Immature natural killer cell (primary cell): ENCODE measurements around the gene SEC31A. TPM values are rescaled to one million over a fixed set of nuclear protein-coding genes. Genes with fewer than 3 reads are reported as not detected.
"Not testable (repeated sequence)": the region's sequence is repeated elsewhere in the genome, so short reads cannot be mapped to it uniquely, and the experiment has no call there.

Experiments used
- DNase-seq, 3 donors: peaks; one replicate each; pipeline ENCODE4 v3.0.0; 2022; ENCODE audit warnings: mixed read lengths in 1 of 3
- H3K27ac Mint-ChIP-seq, 6 donors: one replicate each; pipeline ENCODE4 v1.8.0; 2020; ENCODE audit warnings: mixed read lengths in 6 of 6, mild to moderate bottlenecking in 5 of 6, inconsistent platforms in 4 of 6, moderate library complexity in 3 of 6
- H3K27me3 Mint-ChIP-seq, 3 donors: one replicate each; pipeline ENCODE4 v1.8.0; 2020 to 2021; ENCODE audit warnings: low read depth in 3 of 3, mild to moderate bottlenecking in 3 of 3, mixed read lengths in 3 of 3, moderate library complexity in 3 of 3, inconsistent platforms in 1 of 3
- H3K36me3 Mint-ChIP-seq, 3 donors: one replicate each; pipeline ENCODE4 v1.8.0; 2020; ENCODE audit warnings: mixed read lengths in 3 of 3, inconsistent platforms in 2 of 3, mild to moderate bottlenecking in 2 of 3
- H3K4me1 Mint-ChIP-seq, 2 donors: one replicate each; pipeline ENCODE4 v1.8.0; 2020; ENCODE audit warnings: inconsistent platforms in 2 of 2, mild to moderate bottlenecking in 2 of 2, mixed read lengths in 2 of 2, moderate library complexity in 1 of 2
- H3K4me3 Mint-ChIP-seq, 5 donors: one replicate each; pipeline ENCODE4 v1.8.0; 2020; ENCODE audit warnings: mild to moderate bottlenecking in 5 of 5, mixed read lengths in 5 of 5, inconsistent platforms in 3 of 5, moderate library complexity in 3 of 5
- H3K9me3 Mint-ChIP-seq, 6 donors: one replicate each; pipeline ENCODE4 v1.8.0; 2020; ENCODE audit warnings: mild to moderate bottlenecking in 6 of 6, mixed read lengths in 6 of 6, inconsistent platforms in 4 of 6, moderate library complexity in 3 of 6
- polyA plus RNA-seq, 3 donors: library from polyadenylated mRNA; unstranded; fragments of 300-500 nt; fragmentation: Illumina TruSeq; gene quantifications; one replicate each; pipeline ENCODE4 v1.2.3, GENCODE V29; 2021

The SEC31A gene, protein sequence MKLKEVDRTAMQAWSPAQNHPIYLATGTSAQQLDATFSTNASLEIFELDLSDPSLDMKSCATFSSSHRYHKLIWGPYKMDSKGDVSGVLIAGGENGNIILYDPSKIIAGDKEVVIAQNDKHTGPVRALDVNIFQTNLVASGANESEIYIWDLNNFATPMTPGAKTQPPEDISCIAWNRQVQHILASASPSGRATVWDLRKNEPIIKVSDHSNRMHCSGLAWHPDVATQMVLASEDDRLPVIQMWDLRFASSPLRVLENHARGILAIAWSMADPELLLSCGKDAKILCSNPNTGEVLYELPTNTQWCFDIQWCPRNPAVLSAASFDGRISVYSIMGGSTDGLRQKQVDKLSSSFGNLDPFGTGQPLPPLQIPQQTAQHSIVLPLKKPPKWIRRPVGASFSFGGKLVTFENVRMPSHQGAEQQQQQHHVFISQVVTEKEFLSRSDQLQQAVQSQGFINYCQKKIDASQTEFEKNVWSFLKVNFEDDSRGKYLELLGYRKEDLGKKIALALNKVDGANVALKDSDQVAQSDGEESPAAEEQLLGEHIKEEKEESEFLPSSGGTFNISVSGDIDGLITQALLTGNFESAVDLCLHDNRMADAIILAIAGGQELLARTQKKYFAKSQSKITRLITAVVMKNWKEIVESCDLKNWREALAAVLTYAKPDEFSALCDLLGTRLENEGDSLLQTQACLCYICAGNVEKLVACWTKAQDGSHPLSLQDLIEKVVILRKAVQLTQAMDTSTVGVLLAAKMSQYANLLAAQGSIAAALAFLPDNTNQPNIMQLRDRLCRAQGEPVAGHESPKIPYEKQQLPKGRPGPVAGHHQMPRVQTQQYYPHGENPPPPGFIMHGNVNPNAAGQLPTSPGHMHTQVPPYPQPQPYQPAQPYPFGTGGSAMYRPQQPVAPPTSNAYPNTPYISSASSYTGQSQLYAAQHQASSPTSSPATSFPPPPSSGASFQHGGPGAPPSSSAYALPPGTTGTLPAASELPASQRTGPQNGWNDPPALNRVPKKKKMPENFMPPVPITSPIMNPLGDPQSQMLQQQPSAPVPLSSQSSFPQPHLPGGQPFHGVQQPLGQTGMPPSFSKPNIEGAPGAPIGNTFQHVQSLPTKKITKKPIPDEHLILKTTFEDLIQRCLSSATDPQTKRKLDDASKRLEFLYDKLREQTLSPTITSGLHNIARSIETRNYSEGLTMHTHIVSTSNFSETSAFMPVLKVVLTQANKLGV
- 100 to 1,000 TPM; 109 to 150 (median 147) TPM for polyA plus RNA-seq

DNA sequence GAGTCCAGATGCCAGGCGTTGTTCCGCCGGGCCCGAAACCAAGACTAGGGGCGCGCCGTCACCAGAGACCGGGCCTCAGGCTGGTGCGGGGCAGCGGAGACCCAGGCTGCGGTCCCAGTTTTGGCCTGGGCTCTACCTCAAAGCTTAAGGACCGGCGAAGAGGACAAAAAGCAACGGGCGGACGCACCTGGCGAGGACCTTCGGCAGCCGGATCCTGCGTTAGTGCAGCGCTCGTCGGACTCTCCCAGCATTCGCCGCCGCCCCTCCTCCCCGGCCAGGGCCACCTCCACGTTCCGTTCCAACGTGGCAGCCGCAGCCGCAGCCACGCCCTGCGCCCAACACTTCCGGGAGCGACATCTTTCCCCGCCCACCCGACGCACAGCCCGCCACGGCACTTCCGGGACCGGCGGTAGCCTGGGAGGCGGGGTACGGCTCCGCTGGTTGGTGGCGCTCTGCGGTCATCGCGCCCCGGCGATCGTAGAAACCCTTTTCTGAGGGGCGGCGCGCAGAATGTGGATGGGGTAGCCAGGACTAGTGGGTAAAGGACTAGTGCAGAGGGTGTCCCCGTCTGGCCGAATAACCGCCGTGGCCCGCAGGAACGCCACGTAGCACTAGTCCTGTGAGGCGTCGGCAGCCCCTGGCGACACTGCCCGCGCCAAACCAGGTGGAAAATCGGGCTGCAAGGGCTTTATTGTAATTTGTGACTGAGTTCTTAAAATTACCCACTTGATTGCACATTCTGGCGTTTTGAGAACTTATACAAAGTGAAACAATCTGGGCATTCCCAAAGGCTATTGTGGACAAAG, at the start of gene SEC31A:
Gene SEC31A, minus strand, starts transcription at position 253 of the 806 bp plus-strand sequence. CDS start 9,217 bp downstream, outside the sequence.
- peak within 1 kb of the TSS; percentile 95 to 98 (median 96) for H3K4me3 Mint-ChIP-seq
- H3K4me1 Mint-ChIP-seq: peaks cover 32 to 66% of the 10 kb centered on the region in 2 donors
- peaks cover 6 to 14% (median 11%) of the 10 kb centered on the region in 3 donors for H3K36me3 Mint-ChIP-seq
- H3K9me3 Mint-ChIP-seq: no peaks in the 10 kb centered on the region
- peak; percentile 97 to 98 (median 98) for DNase-seq
- H3K27me3 Mint-ChIP-seq: peaks cover 16 to 22% (median 19%) of the 10 kb centered on the region in 3 donors
- peak within 1 kb of the TSS; percentile 98 to 99 (median 99) for H3K27ac Mint-ChIP-seq

- no peaks in the 10 kb centered on the region for H3K9me3 Mint-ChIP-seq
- no peak overlapping the region for H3K27ac Mint-ChIP-seq
- H3K36me3 Mint-ChIP-seq: peaks cover 4 to 41% (median 25%) of the 10 kb centered on the region in 3 donors
- no peak overlapping the region for H3K4me3 Mint-ChIP-seq
- H3K27me3 Mint-ChIP-seq: peaks cover 0 to 4% (median 0%) of the 10 kb centered on the region in 3 donors
- no peak for DNase-seq
- H3K4me1 Mint-ChIP-seq: no peaks in the 10 kb centered on the region
Measured at GRCh38 chr4:82939414-82939813, 48.5 kb upstream of the SEC31A start.

GRCh38 chr4:82934441-82934840, 43.5 kb upstream of the SEC31A start:
- no peak for DNase-seq
- Mint-ChIP-seq H3K4me3 (no peak overlapping the region), H3K36me3 (peaks cover 7 to 40% (median 30%) of the 10 kb centered on the region in 3 donors), H3K4me1 (no peaks in the 10 kb centered on the region), H3K27ac (no peak overlapping the region), H3K9me3 (no peaks in the 10 kb centered on the region), H3K27me3 (no peaks in the 10 kb centered on the region)

DNA sequence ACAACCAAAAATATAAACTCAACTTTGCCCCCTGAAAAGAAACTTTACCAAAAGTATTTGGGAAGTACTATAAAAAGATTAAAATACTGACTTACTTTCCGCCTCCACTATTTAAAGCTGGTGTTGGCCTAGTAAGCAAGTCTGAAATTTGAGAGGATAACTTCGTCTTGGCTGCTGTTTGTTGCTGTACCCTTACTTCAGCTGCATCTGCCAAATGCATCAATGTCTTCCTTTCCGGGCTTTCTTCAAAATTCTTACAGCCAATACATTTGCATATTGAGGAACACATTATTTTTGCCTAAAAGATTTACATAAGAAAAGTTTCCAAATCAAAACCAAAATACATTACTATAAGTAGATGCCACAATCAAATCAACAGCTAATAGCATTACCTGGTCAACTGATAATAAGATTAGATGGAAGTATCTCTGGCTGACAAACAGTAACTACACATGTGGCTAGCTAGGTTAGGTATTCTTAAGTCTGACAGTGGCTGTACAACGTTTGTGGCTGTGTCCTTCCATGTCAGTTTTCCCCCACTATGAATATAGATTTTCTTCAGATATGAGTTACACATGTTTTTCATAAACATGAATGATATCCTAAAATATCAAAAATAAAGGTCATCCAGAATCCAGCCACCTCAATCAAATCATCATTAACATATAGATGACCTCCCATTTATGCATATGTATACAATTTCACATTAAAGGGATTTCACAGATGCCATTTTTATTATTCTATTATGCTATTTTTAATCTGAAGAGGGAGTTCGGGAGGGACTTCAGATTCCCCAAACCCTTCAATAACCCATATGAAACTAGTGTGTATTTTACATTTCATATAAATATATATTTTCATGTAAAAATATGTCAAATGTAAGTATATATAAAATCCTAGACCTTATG, 40.1 kb upstream of the SEC31A start:
- H3K4me3 Mint-ChIP-seq: no peak overlapping the region
- H3K36me3 Mint-ChIP-seq: peaks cover 10 to 32% (median 23%) of the 10 kb centered on the region in 3 donors
- H3K9me3 Mint-ChIP-seq: no peaks in the 10 kb centered on the region
- no peaks in the 10 kb centered on the region for H3K4me1 Mint-ChIP-seq
- H3K27ac Mint-ChIP-seq: peak overlapping the region in 1 of 6 donors; percentile 46
- no peak for DNase-seq
- H3K27me3 Mint-ChIP-seq: no peaks in the 10 kb centered on the region

DNA sequence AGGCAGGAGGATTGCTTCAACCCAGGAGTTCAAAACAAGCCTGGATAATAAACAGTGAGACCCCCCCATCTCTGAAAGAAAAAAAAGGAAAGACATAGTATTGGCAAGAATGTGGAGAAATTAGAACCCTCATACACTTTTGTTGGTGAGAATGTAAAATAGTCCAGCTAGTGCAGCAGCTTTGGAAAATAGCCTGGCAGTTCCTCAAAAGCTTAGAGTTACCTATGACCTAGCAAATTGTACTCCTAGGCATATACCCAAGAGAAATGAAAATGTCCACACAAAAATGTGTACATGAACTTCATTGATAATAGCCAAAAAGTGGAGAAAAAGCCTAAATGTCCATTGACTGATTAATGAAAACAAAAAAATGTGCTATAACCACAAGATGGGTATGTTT, 30.8 kb upstream of the SEC31A start:
- Mint-ChIP-seq H3K27ac (no peak overlapping the region), H3K4me3 (no peak overlapping the region), H3K9me3 (no peaks in the 10 kb centered on the region), H3K27me3 (no peaks in the 10 kb centered on the region), H3K36me3 (peaks cover 0 to 4% (median 3%) of the 10 kb centered on the region in 3 donors), H3K4me1 (no peaks in the 10 kb centered on the region)
- DNase-seq: no peak

DNA sequence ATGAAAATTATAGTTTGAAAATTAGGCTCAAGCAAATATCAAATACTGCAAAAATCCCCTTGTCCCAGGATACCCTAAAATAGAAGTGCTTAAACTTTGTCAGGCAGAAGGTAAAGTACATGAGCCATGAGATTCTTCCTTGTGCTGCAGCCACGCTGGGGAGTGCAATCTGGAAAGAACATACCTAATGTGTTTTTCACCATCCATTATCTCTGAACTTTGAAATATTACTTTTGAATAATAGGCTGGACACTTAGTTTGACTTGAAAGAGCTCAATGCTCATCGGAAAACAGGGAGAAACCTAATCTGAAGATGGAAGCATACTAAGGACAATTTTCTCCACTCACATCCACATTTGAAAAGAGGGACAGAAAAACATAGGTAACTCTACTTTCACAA, 28.4 kb upstream of the SEC31A start:
- no peaks in the 10 kb centered on the region for H3K27me3 Mint-ChIP-seq
- no peaks in the 10 kb centered on the region for H3K9me3 Mint-ChIP-seq
- no peaks in the 10 kb centered on the region for H3K4me1 Mint-ChIP-seq
- H3K27ac Mint-ChIP-seq: no peak overlapping the region
- peaks cover 0 to 4% (median 3%) of the 10 kb centered on the region in 3 donors for H3K36me3 Mint-ChIP-seq
- no peak for DNase-seq
- H3K4me3 Mint-ChIP-seq: no peak overlapping the region

GRCh38 chr4:82918091-82918490, 27.1 kb upstream of the SEC31A start:
- no peak for DNase-seq
- no peaks in the 10 kb centered on the region for H3K27me3 Mint-ChIP-seq
- H3K9me3 Mint-ChIP-seq: no peaks in the 10 kb centered on the region

DNA sequence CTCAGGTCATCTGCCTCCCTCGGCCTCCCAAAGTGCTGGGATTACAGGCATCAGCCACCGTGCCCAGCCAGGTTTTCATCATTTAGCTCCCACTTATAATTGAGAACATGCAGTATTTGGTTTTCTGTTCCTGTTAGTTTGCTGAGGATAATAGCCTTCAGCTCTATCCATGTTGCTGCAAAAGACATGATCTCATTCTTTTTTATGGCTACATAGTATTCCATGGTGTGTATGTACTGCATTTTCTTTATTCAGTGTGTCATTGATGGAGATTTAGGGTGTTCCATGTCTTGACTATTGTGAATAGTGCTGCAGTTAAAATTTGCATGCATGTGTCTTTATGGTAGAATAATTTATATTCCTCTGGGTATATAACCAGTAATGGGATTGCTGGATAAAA, 23.0 kb upstream of the SEC31A start:
- not testable (repeated sequence) for H3K27me3 Mint-ChIP-seq, DNase-seq, H3K4me1 Mint-ChIP-seq, H3K27ac Mint-ChIP-seq, H3K4me3 Mint-ChIP-seq, H3K9me3 Mint-ChIP-seq
- peaks cover 4 to 12% (median 6%) of the 10 kb centered on the region in 3 donors for H3K36me3 Mint-ChIP-seq

More at GRCh38 chr4:82918091-82918490, 27.1 kb upstream of the SEC31A start:
- H3K4me1 Mint-ChIP-seq: no peaks in the 10 kb centered on the region
- H3K4me3 Mint-ChIP-seq: no peak overlapping the region
- peaks cover 0 to 4% (median 3%) of the 10 kb centered on the region in 3 donors for H3K36me3 Mint-ChIP-seq
- peak overlapping the region in 1 of 6 donors; percentile 40 for H3K27ac Mint-ChIP-seq

GRCh38 chr4:82913305-82913704, 22.4 kb upstream of the SEC31A start:
- DNase-seq: no peak
- H3K4me3 Mint-ChIP-seq: no peak overlapping the region
- peaks cover 0 to 4% (median 0%) of the 10 kb centered on the region in 3 donors for H3K27me3 Mint-ChIP-seq
- no peak overlapping the region for H3K27ac Mint-ChIP-seq
- H3K4me1 Mint-ChIP-seq: no peaks in the 10 kb centered on the region
- peaks cover 4 to 12% (median 6%) of the 10 kb centered on the region in 3 donors for H3K36me3 Mint-ChIP-seq
- no peaks in the 10 kb centered on the region for H3K9me3 Mint-ChIP-seq

DNA sequence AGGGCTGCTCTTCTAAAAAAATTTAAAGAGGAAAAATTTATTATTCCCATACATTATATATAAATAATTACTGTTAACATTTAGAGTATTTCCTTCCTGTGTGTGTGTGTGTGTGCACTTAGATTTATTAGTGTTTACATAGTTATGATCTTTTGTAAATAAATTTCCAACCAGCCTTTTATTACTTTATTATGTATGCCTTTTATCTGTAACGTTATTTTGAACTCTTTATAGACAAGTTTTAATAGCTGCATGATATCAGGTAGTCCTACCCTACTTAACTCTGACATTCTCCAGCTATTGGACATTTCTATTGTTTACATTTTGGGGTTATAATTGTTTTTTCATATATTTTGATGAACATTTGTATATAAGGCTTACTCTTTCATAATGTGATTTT, 18.4 kb upstream of the SEC31A start:
- peak overlapping the region in 1 of 6 donors; percentile 39 for H3K27ac Mint-ChIP-seq
- peaks cover 7 to 14% (median 11%) of the 10 kb centered on the region in 3 donors for H3K36me3 Mint-ChIP-seq
- peaks cover 7 to 15% of the 10 kb centered on the region in 2 donors for H3K4me1 Mint-ChIP-seq
- DNase-seq: no peak
- H3K27me3 Mint-ChIP-seq: peaks cover 0 to 4% (median 4%) of the 10 kb centered on the region in 3 donors
- no peak overlapping the region for H3K4me3 Mint-ChIP-seq
- no peaks in the 10 kb centered on the region for H3K9me3 Mint-ChIP-seq

DNA sequence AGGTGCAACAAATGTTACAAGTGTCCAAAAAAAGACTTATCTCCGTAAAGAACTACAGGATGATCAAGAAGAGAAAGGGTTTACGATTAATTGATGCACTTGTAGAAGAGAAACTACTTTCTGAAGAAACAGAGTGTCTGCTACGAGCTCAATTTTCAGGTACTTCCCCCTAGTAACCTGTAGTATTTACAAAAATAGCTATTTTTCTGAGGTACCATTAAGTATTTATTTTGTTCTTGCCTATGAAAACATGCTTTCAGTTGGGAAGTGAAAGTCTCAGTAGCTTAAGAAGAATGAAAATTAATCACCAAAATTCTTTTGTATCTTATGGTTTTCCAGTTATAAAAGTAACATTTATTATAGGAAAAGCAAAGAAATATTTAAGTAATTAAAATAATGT, 15.5 kb upstream of the SEC31A start:
- no peak for DNase-seq
- Mint-ChIP-seq H3K4me1 (peaks cover 7 to 16% of the 10 kb centered on the region in 2 donors), H3K36me3 (peaks cover 7 to 14% (median 11%) of the 10 kb centered on the region in 3 donors), H3K4me3 (no peak overlapping the region), H3K27me3 (peaks cover 0 to 4% (median 4%) of the 10 kb centered on the region in 3 donors), H3K27ac (no peak overlapping the region), H3K9me3 (no peaks in the 10 kb centered on the region)

- Mint-ChIP-seq H3K36me3 (peaks cover 3 to 10% (median 4%) of the 10 kb centered on the region in 3 donors), H3K27me3 (peaks cover 0 to 4% (median 0%) of the 10 kb centered on the region in 3 donors), H3K27ac (peak overlapping the region; percentile 23 to 85 (median 56)), H3K4me1 (peaks cover 7 to 16% of the 10 kb centered on the region in 2 donors), H3K9me3 (no peaks in the 10 kb centered on the region), H3K4me3 (peak overlapping the region in 3 of 5 donors; percentile 8 to 55 (median 12))
- peak; percentile 39 to 58 (median 42) for DNase-seq
Measured at GRCh38 chr4:82905205-82905604, 14.3 kb upstream of the SEC31A start.
